ENCODE results near the gene ETV3. TPM values are rescaled to one million over a fixed set of nuclear protein-coding genes. Genes with fewer than 3 reads are reported as not detected.

The ETV3 gene
- total RNA-seq, 1 experiment from 2014 or later = 26.2 TPM

GRCh38 chr1:157124855-157125254, 13.3 kb downstream of the ETV3 start:
- no peaks in the 10 kb centered on the region for H3K4me1 ChIP-seq (replicated peaks; ENCODE audit: insufficient read depth)
- H4K20me1 ChIP-seq (ENCODE audit: insufficient read depth) = no peaks in the 10 kb centered on the region; the same call in none of the 2 replicates
- no peak overlapping the region for H2AFZ ChIP-seq
- H3K4me3 ChIP-seq = no peak overlapping the region
- CTCF ChIA-PET = no interaction called here
- no TSS peak for BruUV-seq (replicated peaks)
- H3K4me2 ChIP-seq = no peak overlapping the region
- no peaks in the 10 kb centered on the region for H3K27me3 ChIP-seq (ENCODE audit: insufficient read depth, low read depth)
- H3K9me2 ChIP-seq (ENCODE audit: insufficient read depth) = no peaks in the 10 kb centered on the region
- peaks cover 48% of the 10 kb centered on the region for H3K36me3 ChIP-seq (ENCODE audit: low read depth)
- TF ChIP-seq CTCF (conservative IDR thresholded peaks at IDR 0.05) (no peak), EZH2 (IDR thresholded peaks at IDR 0.05; ENCODE audit: low read depth) (no peak)
- no peak overlapping the region for H3K27ac ChIP-seq
- peaks cover 13% of the 10 kb centered on the region; the same call in 1 of the 2 replicates for H3K79me2 ChIP-seq (ENCODE audit: low read depth)
- no peak for DNase-seq
- no peaks in the 10 kb centered on the region for H3K9me3 ChIP-seq (ENCODE audit: insufficient read depth, low read depth)
- POLR2A ChIA-PET (ENCODE audit: unreplicated experiment) = no interaction called here
- intact Hi-C loops (cut with micrococcal nuclease; ENCODE audit: unreplicated experiment) = no loop called here
- H3F3A ChIP-seq (ENCODE audit: insufficient read depth, low read depth) = peaks cover 20% of the 10 kb centered on the region

- intact Hi-C loops (cut with micrococcal nuclease; ENCODE audit: unreplicated experiment) = no loop called here
Measured at GRCh38 chr1:157119448-157119847, 18.7 kb downstream of the ETV3 start.

GRCh38 chr1:157119008-157119407, 19.2 kb downstream of the ETV3 start:
- POLR2A ChIA-PET (ENCODE audit: unreplicated experiment) = no interaction called here
- intact Hi-C loops (cut with micrococcal nuclease; ENCODE audit: unreplicated experiment) = no loop called here
- H3K4me1 ChIP-seq (replicated peaks; ENCODE audit: insufficient read depth) = no peaks in the 10 kb centered on the region
- no TSS peak for BruUV-seq (replicated peaks)
- CTCF ChIA-PET = no interaction called here
- no peaks in the 10 kb centered on the region for H3K9me2 ChIP-seq (ENCODE audit: insufficient read depth)
- TF ChIP-seq EZH2 (IDR thresholded peaks at IDR 0.05; ENCODE audit: low read depth) = no peak
- no peak for TF ChIP-seq CTCF (conservative IDR thresholded peaks at IDR 0.05)
- no peak overlapping the region for H3K4me2 ChIP-seq
- H3K9me3 ChIP-seq (ENCODE audit: insufficient read depth, low read depth) = no peaks in the 10 kb centered on the region
- no peak overlapping the region for H3K27ac ChIP-seq
- peaks cover 21% of the 10 kb centered on the region for H3F3A ChIP-seq (ENCODE audit: insufficient read depth, low read depth)
- DNase-seq = no peak
- H3K36me3 ChIP-seq (ENCODE audit: low read depth) = 0 out of 2 replicates have a peak, but pooled peaks cover 9% of the 10 kb centered on the region
- no peaks in the 10 kb centered on the region; the same call in none of the 2 replicates for H4K20me1 ChIP-seq (ENCODE audit: insufficient read depth)
- no peaks in the 10 kb centered on the region for H3K27me3 ChIP-seq (ENCODE audit: insufficient read depth, low read depth)
- no peak overlapping the region for H3K4me3 ChIP-seq
- no peak overlapping the region for H2AFZ ChIP-seq
- H3K79me2 ChIP-seq (ENCODE audit: low read depth) = 0 out of 2 replicates have a peak, but pooled peaks cover 5% of the 10 kb centered on the region

More at GRCh38 chr1:157119448-157119847, 18.7 kb downstream of the ETV3 start:
- ChIA-PET POLR2A (ENCODE audit: unreplicated experiment) (no interaction called here), CTCF (no interaction called here)
- Histone ChIP-seq H4K20me1 (ENCODE audit: insufficient read depth) (no peaks in the 10 kb centered on the region; the same call in none of the 2 replicates), H3K4me3 (no peak overlapping the region), H3F3A (ENCODE audit: insufficient read depth, low read depth) (peaks cover 21% of the 10 kb centered on the region), H2AFZ (no peak overlapping the region), H3K79me2 (ENCODE audit: low read depth) (0 out of 2 replicates have a peak, but pooled peaks cover 5% of the 10 kb centered on the region), H3K4me1 (replicated peaks; ENCODE audit: insufficient read depth) (no peaks in the 10 kb centered on the region), H3K4me2 (no peak overlapping the region), H3K9me3 (ENCODE audit: insufficient read depth, low read depth) (no peaks in the 10 kb centered on the region), H3K36me3 (ENCODE audit: low read depth) (0 out of 2 replicates have a peak, but pooled peaks cover 12% of the 10 kb centered on the region), H3K27ac (no peak overlapping the region), H3K27me3 (ENCODE audit: insufficient read depth, low read depth) (no peaks in the 10 kb centered on the region), H3K9me2 (ENCODE audit: insufficient read depth) (no peaks in the 10 kb centered on the region)
- no TSS peak for BruUV-seq (replicated peaks)
- DNase-seq = no peak
- TF ChIP-seq EZH2 (IDR thresholded peaks at IDR 0.05; ENCODE audit: low read depth) (no peak), CTCF (conservative IDR thresholded peaks at IDR 0.05) (no peak)
